GM13976 (cell line): ENCODE measurements around the gene RERE.

Experiments
- DNase-seq: peaks from one replicate; pipeline ENCODE4 v3.0.0; 2012; ENCODE audit warnings: low spot score
- CTCF ChIP-seq: IDR thresholded peaks from 2 replicates; pipeline ENCODE4 v1.5.1; 2012; ENCODE audit warnings: borderline replicate concordance, mild to moderate bottlenecking; ENCODE audit not compliant: insufficient read depth; ENCODE audit errors: extremely low read depth, missing control alignments, control extremely low read depth
- in situ Hi-C: fragments of 300-500 bp; cut with MboI; formaldehyde crosslinking; loops from one replicate; pipeline ENCODE4 v1.12.0; 2022; ENCODE audit warnings: low sequenced_read_pairs, mixed read lengths, inconsistent platforms; ENCODE audit not compliant: unreplicated experiment

The RERE gene

GRCh38 chr1:8747879-8748825 lies 69.3 kb downstream of the RERE start:
- in situ Hi-C loops: no loop called here
- TF ChIP-seq CTCF: no peak

GRCh38 chr1:8746554-8746953 lies 70.9 kb downstream of the RERE start:
- no peak for DNase-seq
- no peak for TF ChIP-seq CTCF
- in situ Hi-C loops: no loop called here

More at GRCh38 chr1:8747879-8748825, 69.3 kb downstream of the RERE start:
- DNase-seq: no peak

- in situ Hi-C loops: no loop called here
- TF ChIP-seq CTCF: no peak
- DNase-seq: no peak
Measured at GRCh38 chr1:8745749-8746390, 71.6 kb downstream of the RERE start.

GRCh38 chr1:8745346-8745745 lies 72.1 kb downstream of the RERE start:
- no peak for TF ChIP-seq CTCF
- in situ Hi-C loops: no loop called here
- DNase-seq: no peak

- in situ Hi-C loops: no loop called here
- TF ChIP-seq CTCF: no peak
- no peak for DNase-seq
Measured at GRCh38 chr1:8742022-8742924, 75.2 kb downstream of the RERE start.

- DNase-seq: no peak
- no peak for TF ChIP-seq CTCF
- in situ Hi-C loops: no loop called here
Measured at GRCh38 chr1:8740034-8740449, 77.4 kb downstream of the RERE start.
